HG03378 (cell line): Measurements from ENCODE around the gene DBN1.
"Not testable (repeated sequence)": the region's sequence is repeated elsewhere in the genome, so short reads cannot be mapped to it uniquely, and the experiment has no call there.

Experiments
- ATAC-seq: cut with Tn5 transposase; IDR thresholded peaks from one replicate; pipeline ENCODE4 v1.9.1; 2021; ENCODE audit warnings: mild to moderate bottlenecking, moderate library complexity; ENCODE audit not compliant: unreplicated experiment

The DBN1 gene

DNA sequence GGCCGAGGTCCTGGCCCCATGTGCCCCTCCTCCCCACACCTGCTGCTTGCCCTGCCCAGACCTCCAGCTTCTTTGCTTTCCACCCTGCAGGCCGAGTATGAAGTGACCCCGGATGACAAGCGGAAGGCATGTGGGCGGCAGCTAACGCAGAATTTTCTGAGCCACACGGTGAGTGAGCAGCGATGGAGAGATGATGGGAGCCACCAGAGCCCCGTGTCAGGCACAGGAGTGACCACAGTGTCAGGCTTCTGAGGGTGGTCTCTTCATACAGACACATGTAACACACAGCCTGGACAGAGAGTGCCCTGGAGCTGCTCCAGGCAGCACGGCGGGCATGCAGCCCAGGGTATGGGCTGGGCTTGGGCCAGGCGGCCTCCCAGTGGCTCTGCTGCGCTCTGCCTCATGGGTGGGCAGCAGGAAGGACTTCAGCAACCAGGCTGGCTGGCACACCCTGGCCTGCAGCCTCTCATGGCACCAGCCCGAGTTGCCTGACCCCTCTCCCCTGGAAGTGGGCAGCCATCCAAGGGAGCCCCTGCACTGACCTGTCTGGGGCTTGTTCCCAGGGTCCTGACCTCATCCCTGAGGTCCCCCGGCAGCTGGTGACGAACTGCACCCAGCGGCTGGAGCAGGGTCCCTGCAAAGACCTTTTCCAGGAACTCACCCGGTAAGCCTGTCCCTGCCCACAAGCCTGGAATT lies 41.1 kb downstream of the DBN1 start:
- peak; percentile 2 for ATAC-seq

DNA sequence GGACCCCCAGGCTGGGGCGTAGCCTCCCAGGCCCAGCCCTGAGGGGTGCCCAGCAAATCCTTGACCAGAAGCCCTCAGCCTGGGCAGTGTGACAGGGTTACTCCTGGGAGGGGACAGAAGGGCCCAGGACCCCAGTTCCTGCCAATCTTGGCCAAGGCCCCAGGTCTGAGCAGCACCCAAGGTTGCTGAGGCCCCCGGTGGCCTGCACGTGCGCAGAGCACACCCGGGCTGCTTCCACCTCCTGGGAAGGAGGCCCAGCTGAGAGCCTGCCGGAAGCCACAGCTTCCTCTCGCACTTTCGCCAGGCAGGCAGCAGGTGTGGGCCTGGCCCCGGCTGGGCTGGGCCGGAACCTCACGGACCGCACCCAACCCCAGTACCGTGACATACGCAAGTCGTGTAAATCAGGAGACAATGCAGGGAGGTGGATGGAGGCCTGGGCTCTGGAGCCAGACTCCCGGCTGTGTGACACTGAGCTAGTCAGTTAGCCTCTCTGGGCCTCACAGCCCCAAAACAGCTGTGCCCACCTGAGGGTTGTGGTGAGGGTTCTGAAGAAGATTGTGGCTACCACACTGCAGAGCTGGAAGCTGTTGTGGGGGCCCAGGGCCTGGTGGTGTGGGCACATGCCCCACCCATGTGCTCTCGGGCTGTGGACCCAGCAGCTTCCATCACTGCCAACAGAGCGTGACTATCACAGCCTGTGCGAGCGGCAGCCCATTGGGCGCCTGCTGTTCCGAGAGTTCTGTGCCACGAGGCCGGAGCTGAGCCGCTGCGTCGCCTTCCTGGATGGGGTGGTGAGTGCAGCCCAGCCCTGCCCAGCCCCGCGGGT lies 41.9 kb downstream of the DBN1 start:
- peak; percentile 38 for ATAC-seq

DNA sequence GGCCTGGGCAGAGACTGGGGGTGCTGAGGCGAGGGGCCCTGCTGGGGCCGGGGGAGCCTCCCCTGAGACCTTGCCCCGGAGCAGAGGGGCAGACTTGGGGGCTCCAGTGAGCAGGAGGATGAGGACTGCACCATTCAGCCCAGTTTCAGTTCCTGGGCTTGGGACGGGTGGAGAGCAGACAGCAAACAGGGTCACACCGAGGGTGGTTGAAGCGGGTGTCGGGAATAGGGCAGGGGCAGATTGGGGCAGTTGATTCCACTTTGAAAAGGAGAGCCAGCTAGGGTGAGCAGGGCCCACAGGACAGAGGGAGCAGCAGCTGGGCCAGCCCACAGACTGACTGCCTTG lies 42.5 kb downstream of the DBN1 start:
- ATAC-seq: no peak

DNA sequence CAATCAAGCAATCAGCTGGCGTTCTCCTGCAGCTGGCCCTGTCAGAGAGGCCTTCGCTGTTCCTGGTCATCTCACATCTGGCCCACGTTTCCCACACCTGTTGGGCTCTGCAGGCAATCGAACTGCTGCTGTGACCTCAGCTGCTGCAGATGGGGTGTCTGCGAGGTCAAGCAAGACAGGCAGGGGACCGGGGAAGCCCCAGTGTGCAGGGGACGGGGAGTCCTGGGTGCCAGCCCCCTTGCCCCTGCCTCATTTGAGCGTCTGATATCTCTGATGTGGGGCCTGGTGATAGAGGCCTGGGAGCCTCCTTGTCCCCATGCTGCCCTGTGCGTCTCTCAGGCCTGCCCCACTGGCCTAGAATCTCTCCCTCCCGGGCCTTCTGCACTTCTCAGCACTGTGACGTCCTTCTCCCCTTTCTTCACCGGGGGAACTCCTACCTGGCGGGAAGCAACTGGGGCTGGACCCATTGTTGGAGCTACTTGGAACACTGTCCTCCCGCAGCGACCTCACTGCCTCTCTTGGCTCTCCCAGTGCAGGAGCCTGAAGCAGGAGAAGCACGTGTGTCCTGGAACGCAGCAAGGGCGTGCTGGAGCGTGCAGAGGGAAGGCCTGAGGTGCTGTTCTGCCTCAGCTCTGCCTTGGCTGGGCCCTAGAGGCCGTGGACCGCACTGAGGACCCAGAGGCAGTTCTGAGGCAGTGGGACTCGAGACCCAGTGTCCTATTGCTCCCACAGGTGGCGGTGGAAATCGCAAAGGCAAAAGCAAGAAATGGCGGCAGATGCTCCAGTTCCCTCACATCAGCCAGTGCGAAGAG lies 43.1 kb downstream of the DBN1 start:
- no peak for ATAC-seq

DNA sequence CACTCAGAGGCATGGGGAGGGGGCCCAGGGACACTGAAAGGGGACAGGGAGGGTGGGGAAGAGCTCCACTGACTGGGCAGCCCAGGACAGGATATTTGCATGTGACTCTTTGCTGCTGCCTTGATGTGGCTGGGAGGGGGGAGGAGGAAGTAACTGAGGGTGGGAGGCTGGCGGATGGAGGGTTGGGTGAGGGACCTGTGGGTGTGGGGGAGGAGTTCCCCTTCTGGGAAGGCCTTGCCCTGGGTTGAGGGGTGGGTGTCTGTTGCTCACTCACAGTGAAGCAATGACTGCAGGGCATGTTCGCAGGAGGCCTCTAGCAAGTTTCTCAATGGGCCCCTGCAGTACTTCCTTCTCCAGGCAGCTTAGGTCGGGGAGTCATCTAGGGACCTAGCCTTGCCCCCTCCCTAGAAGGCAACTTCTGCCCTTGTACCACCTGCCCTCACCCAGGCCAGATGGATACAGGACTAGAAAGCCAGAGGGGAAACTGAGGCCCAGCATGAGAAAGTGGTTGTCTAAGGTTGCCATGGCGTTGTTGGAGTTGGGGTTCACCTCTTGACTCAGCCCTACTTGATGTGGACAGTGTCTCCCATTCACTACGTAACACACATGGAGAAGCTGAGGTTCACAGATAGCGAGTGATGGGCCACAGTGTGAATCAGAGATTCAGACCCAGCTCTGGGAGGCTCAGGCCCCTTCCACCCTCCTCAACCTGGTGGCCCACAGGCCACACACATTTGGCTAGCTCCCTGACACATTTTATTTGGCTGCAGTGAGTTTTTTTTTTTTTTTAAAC lies 44.0 kb downstream of the DBN1 start:
- ATAC-seq: no peak

DNA sequence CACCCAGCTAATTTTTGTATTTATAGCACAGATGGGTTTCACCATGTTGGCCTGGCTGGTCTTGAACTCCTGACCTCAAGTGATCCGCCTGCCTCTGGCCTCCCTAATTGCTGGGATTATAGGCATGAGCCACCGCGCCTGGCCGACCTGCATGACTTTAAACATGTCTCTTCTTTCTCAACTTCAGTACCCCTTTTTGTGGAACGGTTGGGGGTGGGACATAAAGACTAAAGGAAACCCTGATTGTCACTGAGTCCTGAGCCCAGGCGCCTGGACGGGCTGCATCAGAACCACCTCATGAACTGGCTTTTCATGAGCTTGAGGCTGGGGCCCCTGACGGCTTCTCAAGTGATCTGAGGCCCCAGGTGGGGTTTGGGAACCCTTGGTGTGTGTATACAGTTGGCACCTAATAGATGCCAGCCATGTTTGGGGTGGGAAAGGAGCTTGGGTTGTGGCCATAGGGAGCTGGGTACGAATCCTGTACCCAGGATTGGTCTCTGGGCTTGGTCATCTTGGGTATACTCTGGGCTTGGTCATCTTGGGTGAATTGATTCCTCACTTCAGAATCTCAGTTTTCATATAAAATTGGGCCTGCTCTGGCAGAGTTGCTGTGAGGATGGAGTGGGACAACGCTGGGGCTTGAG lies 44.7 kb downstream of the DBN1 start:
- ATAC-seq: no peak

DNA sequence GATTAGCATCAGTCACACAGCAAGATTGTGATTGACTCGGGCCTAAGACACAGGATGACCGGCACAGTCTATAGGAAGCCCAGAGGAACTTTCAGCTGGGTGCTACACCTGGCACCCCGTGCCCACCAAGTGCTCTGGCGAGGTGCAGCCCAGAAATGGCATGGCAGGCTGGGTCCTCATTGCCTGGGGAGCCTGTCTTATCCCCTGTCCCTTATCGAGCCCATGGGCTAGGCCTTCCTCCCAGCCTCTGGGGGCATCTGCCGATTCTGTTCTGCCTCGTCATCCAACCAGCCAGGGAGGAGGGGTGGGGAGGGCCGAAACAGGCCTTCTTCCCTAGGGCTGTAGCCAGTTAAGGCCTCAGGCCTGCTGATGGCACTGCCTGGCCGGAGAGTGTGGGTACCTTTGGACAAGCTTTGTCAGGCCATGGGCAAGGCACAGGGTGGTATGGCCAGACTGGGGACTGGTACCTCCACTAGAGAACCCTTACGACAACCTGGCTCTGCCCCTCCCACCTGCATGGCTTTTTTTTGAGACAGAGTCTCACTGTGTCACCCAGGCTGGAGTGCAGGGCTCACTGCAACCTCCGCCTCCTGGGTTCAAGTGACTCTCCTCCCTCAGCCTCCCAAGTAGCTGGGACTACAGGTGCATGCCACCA lies 45.4 kb downstream of the DBN1 start:
- ATAC-seq: no peak

DNA sequence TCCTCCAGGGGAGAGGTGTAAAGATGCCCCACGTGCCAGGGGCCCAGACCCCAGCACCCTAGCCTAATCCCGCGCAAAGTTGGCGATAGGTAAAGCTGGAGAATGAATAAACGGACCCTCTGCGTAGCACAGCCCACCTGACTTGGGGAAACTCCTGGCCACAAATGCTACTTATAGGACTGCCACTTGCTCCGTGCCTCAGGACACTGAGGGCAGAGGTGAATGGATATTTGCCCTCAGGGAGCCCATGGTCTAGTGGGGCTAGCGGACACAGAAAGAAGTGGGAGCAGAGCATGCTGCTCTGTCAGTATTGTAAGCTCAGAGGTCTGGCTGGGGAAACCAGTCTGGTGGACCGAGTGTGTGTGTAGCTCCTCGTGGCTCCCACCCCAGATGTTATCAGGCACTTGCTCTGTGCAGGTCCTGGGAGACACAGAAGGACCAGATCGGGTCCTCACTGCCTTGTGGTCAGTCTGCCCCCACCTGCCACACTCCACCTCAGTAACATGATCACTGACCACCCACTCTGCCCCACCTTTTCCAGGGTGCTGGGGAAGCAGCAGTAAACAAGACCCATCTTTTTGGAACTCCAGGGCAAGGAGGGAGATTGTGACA lies 46.1 kb downstream of the DBN1 start:
- ATAC-seq: no peak

DNA sequence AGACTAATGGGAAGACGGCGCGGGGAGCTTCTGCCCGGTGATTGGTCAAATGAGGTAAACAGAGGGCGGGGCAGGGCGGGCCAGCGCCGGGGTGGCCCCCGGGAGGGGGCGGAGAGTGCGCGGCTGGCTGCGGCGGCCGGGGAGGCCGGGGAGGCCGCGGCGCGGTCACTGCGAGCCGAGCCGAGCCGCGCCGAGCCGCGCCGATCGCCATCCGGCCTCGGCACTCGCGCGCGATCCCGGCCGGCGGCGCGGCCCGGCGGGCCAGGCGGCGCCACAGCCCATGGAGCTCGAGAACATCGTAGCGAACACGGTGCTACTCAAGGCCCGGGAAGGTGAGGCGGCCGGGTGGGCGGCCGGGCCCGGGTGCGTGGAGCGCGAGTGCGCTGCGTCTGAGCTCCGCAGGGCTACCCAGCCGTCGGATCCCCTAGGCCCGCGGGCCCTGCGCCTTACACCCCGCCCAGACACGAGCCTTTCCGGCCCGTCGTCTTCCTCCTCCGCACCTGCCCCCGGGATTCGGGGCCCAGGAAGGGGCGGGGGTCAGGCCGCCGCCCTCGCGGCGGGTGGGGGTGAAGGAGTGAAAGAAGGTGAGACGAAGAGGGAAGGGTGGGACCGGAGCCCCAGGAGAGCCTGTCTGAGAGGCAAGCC lies 46.7 kb downstream of the DBN1 start, which contains the start of gene GRK6:
Gene GRK6, plus strand, starts transcription at position 111 of the 645 bp plus-strand sequence. Its CDS starts 170 bp downstream, at position 281.
- ATAC-seq: no peak

DNA sequence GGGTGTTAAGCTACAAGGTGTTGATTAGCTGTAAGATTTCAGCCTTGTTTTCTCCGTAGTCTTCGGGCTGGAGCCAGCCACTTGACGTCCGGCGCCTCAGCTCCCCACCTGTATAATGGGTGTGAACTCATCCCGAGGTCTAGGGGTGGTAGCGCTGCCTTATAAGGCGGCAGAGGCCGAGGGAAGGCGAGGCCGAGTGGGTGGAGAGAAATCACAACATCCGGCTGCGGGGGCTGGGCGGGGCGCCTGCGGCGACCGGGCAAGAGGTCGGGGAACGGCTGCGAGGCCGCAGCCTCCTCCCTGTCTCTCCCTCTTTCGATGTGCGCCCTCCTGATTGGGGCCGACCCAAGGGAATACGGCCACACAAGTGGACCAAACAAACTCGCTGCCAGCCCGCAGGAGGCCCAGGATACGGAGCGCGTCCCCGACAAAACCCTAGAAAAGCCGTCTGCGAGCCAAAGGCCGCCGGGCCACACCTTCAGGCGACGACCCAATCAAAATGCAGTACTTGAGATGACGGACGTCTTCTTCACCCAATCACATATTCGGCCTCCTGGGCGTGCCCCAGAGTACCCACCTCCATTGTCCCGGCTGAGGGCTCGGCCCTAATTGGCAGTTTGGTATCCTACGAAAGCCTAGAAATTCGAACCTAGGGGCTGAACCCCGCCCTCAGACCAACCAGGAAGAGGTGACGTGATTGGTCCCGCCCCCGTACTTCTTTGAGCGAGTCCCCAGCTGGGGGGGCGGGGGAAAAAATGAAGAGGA lies 47.5 kb downstream of the DBN1 start:
- ATAC-seq: peak; percentile 82

DNA sequence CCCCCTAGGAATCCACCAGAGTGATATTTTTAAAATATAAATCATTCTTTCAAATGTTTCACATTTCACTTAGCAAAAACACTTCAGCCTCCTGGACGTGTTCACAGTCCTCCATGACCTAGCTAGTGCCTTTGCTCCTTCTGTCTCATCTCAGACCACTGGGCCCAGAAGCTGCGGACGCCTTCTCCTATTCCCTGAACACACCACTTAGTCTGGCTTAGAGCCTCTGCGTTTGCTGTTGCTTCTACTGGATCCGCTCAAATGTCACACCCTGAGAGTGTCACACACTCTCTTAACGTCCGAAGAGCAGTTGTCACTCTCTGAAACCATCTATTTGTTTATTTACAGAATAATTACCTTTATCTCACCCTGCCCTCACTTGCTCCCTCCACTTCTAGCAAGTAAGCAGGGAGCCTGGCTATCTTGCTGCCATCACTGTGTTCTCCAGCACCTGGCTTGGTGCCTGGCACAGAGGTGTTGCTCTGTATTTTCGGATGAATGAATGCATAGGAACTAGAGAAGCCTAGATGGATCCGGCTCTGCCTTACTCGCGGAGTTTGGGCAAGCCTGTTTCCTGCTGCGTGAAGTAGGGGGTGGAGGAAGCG lies 48.1 kb downstream of the DBN1 start:
- ATAC-seq: no peak

DNA sequence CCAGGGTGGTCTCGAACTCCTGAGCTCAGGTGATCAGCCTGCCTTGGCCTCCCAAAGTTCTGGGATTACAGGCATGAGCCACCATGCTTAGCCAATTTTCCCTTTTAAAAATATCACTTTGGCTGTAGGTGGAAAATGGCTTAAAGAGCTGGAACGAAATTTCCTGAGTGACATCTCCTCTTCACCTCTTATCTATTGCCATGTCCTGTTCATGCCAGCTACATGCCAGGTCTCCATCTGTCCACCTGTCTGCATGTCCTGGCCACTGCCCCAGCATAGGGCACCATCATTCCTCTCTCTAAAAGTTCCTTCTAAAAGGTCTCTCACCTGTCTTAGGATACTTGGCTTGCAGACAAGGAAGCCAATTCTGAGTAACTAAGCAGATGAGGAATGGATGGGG lies 49.8 kb downstream of the DBN1 start:
- no peak for ATAC-seq

DNA sequence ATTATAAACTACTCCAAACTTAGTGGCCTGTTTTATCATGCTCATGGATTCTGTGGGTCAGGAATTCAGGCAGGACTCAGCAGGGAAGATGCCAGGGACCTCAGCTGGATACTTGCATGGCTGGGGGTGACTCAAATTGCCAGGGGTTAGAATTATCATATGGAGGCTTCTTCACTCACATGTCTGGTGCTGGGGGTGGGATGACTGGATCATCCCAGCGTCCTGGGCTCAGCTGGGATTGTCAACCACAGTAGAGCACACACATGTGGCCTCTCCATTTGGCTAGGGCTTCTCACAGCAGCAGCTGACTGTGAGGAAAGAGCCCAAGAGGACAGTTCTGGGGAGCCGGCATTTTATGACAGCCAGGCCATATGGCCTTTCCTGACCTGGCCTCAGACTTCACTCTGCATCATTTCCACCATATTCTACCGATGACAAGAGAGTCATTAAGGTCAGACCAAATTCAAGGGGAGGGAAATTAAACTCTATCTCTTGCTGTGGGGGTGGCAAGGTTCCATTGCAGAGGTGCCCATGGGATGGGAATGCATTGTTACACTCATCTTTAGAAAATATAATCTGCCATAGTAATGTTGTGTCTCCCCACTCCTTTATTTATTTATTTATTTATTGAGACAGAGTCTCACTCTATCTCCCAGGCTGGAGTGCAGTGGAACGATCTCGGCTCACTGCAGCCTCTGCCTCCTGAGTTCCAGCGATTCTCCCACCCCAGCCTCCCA lies 52.2 kb downstream of the DBN1 start:
- no peak for ATAC-seq

DNA sequence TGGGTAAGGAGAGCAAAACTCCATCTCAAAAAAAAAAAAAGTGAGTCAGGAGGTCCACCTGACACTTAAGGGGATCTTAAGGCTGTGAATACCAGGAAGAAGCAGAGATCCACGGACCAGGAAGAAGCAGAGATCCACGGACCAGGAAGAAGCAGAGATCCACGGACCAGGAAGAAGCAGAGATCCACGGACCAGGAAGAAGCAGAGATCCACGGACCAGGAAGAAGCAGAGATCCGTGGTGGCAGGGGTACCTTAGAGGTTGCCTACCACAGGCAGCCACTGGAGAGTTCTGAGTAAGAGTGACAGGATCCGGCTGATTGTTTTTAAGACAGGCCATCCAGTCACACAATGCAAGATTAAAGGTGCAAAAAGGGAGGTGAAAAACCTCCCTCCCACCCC lies 53.0 kb downstream of the DBN1 start:
- not testable (repeated sequence) for ATAC-seq

DNA sequence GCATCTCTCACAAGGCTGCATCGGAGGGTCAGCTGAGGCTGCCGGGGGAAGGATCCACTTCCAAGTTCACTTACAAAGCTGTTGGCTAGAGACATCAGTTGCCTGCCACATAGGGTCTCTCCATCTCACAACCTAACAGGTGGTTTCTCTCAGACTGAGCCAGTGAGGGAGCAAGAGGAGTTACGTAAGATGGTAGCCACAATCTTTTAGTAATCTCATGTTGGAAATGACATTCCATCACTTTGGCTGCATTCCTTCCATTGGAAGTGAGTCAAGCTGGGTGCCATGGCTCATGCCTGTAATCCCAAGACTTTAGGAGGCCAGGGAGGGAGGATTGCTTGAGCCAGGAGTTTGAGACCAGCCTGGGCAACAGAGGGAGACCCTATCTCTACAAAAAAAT lies 54.4 kb downstream of the DBN1 start:
- no peak for ATAC-seq

DNA sequence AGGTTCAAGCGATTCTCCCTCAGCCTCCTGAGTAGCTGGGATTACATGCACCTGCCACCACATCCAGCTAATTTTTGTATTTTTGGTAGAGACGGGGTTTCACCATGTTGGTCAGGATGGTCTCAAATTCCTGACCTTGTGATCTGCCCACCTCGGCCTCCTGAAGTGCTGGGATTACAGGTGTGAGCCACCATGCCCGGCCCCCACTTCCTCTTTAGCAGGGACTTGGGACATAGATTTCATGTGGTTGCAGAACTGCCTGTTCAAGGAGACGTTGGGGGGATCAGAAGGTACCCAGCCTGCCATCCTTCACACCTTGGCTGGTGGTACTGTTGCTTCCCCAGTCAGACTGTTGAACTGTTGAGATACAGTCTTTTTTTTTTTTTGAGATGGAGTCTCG lies 56.4 kb downstream of the DBN1 start:
- not testable (repeated sequence) for ATAC-seq

DNA sequence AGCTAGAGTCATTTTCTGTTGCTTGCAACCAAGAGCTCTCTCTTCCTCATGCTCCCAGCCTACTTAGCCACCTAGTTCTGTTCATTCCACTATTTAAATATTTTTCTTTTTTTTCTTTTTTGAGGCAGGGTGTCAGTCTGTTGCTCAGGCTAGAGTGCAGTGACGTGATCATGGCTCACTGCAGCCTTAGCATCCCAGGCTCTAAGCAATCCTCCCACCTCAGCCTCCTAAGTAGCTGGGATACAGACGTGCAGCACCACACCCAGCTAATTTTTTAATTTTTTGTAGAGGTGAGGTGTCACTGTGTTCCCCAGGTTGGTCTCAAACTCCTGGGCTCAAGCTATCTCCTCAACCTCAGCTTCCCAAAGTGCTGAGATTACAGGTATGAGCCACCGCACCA lies 59.0 kb downstream of the DBN1 start:
- no peak for ATAC-seq
